ENCODE data around the gene PRDM10.
"Not testable (repeated sequence)": the region's sequence is repeated elsewhere in the genome, so short reads cannot be mapped to it uniquely, and the experiment has no call there.

PRDM10 gene

GRCh38 chr11:129888451-129888850 is 114.2 kb downstream of the PRDM10 start:
- peak; percentile 33 for DNase-seq

DNA sequence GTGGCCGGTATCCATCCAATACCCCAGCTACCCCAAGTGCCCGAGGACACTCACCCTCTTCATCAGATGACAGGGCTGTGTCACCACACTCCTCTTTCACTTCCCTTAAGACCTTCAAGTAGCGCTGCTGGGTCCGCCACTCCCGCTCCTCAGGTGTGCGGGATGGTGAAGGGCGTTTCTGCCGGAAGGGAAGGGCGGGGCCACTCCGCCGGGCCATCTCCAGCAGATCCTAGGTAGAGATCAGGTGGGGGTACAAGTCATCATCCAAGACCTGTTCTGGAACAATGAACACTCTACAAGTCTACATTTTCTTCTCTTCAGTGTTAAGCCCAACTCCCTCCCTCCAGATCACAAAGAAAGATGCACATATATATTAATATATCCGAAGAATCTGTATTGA is 117.3 kb downstream of the PRDM10 start:
- DNase-seq = no peak

GRCh38 chr11:129884581-129884980 is 118.1 kb downstream of the PRDM10 start:
- DNase-seq = no peak

DNA sequence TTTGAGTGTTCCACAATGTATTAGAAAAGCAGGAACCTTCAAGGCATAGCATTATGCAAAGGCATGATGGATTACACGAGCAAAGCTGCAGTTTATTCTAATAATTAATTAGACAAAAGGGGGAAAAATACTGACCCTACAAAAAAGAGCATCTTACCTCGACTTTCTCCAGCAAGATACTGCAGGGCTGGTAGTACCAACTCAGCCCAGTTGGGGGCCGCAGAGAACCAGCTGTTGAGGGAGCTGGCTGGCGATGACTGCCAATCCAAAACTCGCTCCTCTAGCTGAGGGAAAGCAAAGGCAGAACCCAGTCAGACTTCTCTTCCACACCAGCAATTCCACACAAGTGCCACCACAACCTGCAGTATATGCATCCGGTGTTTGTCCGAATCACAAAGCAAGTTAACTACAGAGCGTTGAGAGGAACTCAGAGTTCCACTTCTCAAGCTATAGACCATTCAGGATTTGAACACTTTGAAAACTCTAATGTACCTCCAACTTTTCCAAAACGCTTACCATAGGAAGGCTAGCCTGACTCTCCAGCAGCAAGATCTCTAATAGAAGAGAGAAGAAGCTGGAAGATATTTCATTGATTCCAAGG is 121.0 kb downstream of the PRDM10 start:
- DNase-seq = peak; percentile 21

- DNase-seq = no peak
These were observed 122.3 kb downstream of the PRDM10 start for GRCh38 chr11:129880311-129880710.

DNA sequence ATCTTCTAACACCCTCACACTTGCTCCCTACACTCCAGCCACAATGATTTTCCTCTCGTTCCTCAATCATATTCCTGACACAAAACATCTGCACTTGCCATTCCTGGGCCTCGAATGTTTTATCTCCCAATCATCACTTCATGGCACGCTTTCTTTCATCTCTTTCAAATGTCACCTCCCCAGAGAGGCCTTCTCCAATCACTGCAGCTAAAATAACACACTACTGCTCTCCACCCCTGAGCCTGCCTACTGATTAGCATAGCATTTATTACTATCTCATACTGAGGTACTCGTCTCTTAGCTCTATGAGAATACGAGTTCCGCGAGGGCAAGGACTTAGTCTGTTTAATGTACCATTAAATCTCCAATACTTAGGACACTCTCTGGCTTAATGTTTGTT is 130.7 kb downstream of the PRDM10 start:
- no peak for DNase-seq

DNA sequence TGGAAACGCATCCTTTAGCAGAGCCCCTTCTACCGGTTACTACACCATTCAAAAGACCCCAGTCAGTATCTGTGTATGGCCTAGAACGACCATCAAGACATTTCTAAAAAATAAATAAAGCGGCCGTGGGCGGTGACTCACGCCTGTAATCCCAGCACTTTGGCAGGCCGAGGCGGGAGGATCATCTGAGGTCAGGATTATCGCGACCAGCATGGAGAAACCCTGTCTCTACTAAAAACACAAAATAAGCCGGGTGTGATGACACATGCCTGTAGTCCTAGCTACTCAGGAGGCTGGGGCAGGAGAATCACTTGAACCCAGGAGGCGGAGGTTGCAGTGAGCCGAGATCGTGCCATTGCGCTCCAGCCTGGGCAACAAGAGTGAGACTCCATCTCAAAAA is 134.0 kb downstream of the PRDM10 start:
- DNase-seq = not testable (repeated sequence)

- DNase-seq = no peak
These were observed 136.3 kb downstream of the PRDM10 start for GRCh38 chr11:129866311-129866710.

DNA sequence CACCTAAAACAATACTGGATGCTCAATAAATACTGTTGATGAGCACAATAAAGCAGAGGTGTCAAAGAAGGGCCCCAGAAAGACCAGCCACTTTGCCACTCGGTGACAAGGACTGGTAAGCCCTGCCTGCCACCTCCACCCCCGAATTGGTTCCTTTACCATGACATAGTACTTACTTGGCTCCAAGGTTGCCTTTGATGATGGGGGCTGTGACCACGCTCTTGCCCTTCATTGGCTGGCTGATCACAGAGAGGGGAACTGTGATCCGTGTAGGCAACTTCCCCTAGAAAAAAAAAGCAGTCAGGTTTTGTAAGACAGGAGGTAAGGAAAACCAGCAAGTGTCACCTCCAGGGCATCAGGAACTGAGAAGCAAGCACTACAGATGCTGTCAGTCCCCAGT is 136.9 kb downstream of the PRDM10 start:
- no peak for DNase-seq

DNA sequence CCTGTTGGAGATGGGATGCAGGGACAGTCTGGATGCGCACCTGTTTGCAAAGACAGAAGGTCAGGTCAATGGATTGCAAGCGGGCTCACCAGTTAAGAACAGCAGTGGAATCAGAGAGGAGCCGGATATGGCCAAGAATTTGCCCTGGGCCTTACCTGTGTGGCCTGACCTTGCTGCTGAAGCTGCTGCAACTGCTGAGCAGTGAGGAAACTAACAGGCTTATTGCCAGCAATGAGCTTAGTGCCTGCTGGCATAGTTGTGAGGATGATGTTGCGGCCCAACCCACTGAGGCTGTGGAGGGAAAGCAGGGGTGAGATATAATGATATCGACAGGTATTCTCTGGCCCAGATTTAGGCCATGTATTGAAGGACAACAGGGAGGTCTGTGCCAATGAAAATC is 137.8 kb downstream of the PRDM10 start:
- DNase-seq = no peak

DNA sequence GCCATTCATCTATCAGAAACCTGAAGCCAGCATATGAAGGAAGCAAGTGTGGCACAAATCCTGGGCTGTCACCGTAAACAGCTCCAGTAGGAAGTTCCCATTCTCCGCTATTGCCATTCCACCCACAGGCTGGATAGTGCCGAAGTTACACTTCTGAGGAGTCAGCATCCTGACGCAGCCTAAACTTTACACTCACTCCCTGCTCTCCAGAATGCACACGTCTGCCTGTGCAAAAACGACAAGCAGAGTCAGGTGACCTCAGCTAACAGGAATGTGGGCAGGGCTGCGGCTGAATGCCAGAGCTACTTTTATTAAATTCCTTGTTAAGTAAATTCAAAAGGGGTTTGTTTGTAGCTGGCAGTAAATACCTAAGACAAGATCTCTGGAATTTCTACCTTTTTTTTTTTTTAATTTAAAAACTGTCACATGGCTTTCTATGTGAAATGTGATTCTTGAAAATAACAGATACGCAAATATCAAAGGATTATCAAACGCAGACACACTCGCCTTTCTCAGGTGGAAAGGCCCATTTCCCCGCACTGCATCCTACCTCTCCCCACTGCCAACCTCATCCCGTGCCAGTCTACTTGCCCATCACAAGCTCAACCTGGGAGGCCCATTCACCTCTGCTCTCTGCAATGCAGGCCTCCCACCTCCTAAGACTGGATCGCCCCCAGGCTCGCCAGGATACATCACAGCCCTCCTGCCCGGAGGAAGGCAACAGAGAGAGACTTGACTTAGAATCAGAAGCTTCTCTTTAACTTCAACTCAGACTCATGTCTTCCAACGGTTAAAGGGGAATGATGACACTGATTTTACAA is 140.7 kb downstream of the PRDM10 start:
- DNase-seq = no peak

- DNase-seq = no peak
These were observed 146.6 kb downstream of the PRDM10 start for GRCh38 chr11:129856036-129856435.

- DNase-seq = no peak
These were observed 147.5 kb downstream of the PRDM10 start for GRCh38 chr11:129855086-129855485.

- no peak for DNase-seq
These were observed 148.3 kb downstream of the PRDM10 start for GRCh38 chr11:129854232-129854805.

DNA sequence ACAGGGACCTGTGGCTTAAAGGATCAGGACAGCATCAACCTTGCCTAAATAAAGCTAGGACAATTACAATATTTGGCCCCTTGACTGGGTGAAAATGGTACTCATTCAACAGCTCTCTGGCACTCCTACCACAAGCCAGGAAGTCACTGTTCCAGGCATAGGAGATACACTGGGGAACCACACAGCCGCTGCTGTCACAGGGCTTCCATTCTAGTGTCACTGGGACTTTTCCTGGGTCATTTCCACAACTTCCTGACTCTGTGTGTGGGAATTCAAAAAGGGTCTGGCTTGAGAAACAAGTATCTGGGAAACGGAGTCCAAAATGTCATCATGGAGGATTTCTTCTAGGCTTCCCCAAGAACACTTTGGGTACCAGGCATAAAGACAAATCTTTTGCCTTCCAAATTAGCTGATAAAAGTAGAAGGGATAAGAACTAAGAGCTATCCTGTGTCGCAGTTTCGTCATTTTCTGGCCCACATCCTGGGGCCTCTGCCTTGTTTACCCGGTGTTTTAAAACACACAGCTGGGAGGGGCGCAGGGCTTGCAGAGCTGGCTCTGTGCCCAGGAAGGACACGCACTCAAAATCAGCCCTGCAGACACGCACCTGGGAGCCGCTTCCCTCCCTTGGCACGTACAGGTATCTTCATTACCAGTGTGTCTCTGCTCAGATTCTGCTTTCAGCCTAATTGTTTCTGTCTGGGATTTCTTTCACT is 149.0 kb downstream of the PRDM10 start:
- peak; percentile 92 for DNase-seq

DNA sequence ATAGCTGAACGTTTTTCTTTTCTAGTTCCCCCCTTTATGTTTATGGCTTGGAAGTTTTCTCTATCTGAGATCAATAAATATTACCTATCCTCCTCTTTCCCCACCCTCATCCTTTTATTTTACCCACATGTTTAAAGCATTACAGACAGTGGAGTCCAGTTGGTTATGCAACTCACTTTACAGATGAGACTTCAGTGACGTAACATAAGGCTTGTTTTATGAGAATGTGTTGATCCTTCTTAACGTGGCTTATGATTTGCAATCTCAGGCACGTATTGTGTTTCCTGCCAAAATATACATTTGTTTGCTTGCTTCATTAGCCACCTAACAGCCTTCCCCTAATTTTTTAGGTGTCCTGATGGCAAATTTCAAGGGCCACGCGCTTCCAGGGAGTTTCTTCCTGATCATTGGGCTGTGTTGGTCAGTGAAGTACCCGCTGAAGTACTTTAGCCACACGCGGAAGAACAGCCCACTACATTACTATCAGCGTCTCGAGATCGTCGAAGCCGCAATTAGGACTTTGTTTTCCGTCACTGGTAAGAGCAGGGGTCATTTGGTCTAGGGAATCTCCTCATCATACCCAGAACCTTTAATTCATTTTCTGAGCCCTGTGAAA is 150.4 kb downstream of the PRDM10 start:
- no peak for DNase-seq

All from central memory CD4-positive, alpha-beta T cell (primary cell).